ENCODE results near the gene PIK3R1. TPM values are rescaled to one million over a fixed set of nuclear protein-coding genes. Genes with fewer than 3 reads are reported as not detected.

The PIK3R1 gene
- total RNA-seq, 1 experiment from 2014 or later: 11.3 TPM

DNA sequence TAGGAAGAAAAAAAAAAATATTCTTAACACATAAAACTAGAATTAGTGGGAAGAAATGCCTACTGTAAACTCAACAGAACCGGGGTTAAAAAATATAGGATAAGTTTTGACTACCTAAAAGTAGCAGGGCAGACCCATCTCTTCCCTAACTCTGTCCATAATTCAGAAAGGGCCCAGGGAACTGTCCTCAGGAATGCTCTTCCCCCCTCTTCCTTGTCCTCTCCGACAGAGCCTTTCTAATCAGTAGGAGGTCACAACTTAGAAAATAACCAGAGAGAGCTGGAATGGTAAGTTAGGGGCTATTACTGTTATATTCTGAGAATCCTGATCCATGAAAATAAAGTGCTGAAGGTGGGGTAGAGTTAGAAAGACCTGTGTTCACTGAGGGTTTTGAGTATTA, 22.2 kb downstream of the PIK3R1 start:
- no peak overlapping the region for H3K4ac ChIP-seq (ENCODE audit: low read depth, low read length)
- no peaks in the 10 kb centered on the region for H3K23me2 ChIP-seq (ENCODE audit: insufficient read length, low read depth, low read length, poor library complexity, severe bottlenecking)
- H4K8ac ChIP-seq (replicated peaks; ENCODE audit: insufficient read length, low read depth, low read length): no peak overlapping the region
- WGBS (ENCODE audit: extremely low coverage, insufficient read length, low lambda C conversion rate): no CpG with 5 or more reads among the region's 2 CpGs
- H3T11ph ChIP-seq (ENCODE audit: low read length): no peak overlapping the region
- H3K9me3 ChIP-seq (ENCODE audit: control insufficient read depth, low read depth, low read length): no peaks in the 10 kb centered on the region
- TF ChIP-seq, protein P1, sequence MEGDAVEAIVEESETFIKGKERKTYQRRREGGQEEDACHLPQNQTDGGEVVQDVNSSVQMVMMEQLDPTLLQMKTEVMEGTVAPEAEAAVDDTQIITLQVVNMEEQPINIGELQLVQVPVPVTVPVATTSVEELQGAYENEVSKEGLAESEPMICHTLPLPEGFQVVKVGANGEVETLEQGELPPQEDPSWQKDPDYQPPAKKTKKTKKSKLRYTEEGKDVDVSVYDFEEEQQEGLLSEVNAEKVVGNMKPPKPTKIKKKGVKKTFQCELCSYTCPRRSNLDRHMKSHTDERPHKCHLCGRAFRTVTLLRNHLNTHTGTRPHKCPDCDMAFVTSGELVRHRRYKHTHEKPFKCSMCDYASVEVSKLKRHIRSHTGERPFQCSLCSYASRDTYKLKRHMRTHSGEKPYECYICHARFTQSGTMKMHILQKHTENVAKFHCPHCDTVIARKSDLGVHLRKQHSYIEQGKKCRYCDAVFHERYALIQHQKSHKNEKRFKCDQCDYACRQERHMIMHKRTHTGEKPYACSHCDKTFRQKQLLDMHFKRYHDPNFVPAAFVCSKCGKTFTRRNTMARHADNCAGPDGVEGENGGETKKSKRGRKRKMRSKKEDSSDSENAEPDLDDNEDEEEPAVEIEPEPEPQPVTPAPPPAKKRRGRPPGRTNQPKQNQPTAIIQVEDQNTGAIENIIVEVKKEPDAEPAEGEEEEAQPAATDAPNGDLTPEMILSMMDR (conservative IDR thresholded peaks at IDR 0.05): no peak
- no peak overlapping the region for H2BK5ac ChIP-seq (ENCODE audit: insufficient read length, low read length)
- H3K56ac ChIP-seq (ENCODE audit: insufficient read length, low read depth, low read length): no peak overlapping the region
- no peaks in the 10 kb centered on the region for H3K79me2 ChIP-seq (ENCODE audit: insufficient read depth, low read length)
- H3K9ac ChIP-seq (ENCODE audit: extremely low read depth, insufficient read length, low read length): no peak overlapping the region
- H2BK12ac ChIP-seq (ENCODE audit: insufficient read length, low read depth, low read length): no peak overlapping the region
- no peaks in the 10 kb centered on the region for H3K79me1 ChIP-seq (ENCODE audit: insufficient read depth, low read depth, low read length, poor library complexity, severe bottlenecking)
- H3K27ac ChIP-seq (ENCODE audit: insufficient read length, low read depth, low read length): no peak overlapping the region
- Mint-ChIP-seq H3K4me3 (no peak overlapping the region), H3K36me3 (ENCODE audit: insufficient read depth in 1 of 3, low read depth in 3 of 3) (no peaks in the 10 kb centered on the region), H3K27me3 (ENCODE audit: low read depth) (no peaks in the 10 kb centered on the region), H3K27ac (no peak overlapping the region), H3K4me1 (peaks cover 9 to 14% of the 10 kb centered on the region in 2 experiments), H3K9me3 (no peaks in the 10 kb centered on the region)
- H3K4me1 ChIP-seq (ENCODE audit: insufficient read depth, low read length): no peaks in the 10 kb centered on the region
- no peak overlapping the region for H2BK15ac ChIP-seq (ENCODE audit: low read depth, low read length)
- H3K27me3 ChIP-seq (ENCODE audit: insufficient read depth, low read length): no peaks in the 10 kb centered on the region
- H4K20me1 ChIP-seq (ENCODE audit: control insufficient read depth, insufficient read depth, insufficient read length): no peaks in the 10 kb centered on the region
- no peak overlapping the region for H4K5ac ChIP-seq (ENCODE audit: insufficient read length, low read depth, low read length)
- no peak for DNase-seq
- H2AFZ ChIP-seq (ENCODE audit: low read length): no peak overlapping the region
- no peak overlapping the region for H2BK120ac ChIP-seq (ENCODE audit: low read depth, low read length, poor library complexity, severe bottlenecking)
- no peak overlapping the region for H3K14ac ChIP-seq (ENCODE audit: insufficient read depth, low read length)
- no peak overlapping the region for H2AK5ac ChIP-seq (ENCODE audit: insufficient read length, low read length)
- H4K91ac ChIP-seq (ENCODE audit: insufficient read length, low read depth, low read length): no peak overlapping the region
- no peak overlapping the region for H2BK20ac ChIP-seq (ENCODE audit: low read depth, low read length, poor library complexity, severe bottlenecking)
- H3K18ac ChIP-seq (ENCODE audit: insufficient read length, low read depth, low read length): no peak overlapping the region
- no peak overlapping the region for H3K4me2 ChIP-seq (ENCODE audit: insufficient read depth, insufficient read length, low read length)
- no peak overlapping the region for H3K23ac ChIP-seq (ENCODE audit: insufficient read length, low read depth, low read length)

All from H9 (cell line).